ENCODE measurements around the gene SDK1.

- TF ChIP-seq, protein P1, sequence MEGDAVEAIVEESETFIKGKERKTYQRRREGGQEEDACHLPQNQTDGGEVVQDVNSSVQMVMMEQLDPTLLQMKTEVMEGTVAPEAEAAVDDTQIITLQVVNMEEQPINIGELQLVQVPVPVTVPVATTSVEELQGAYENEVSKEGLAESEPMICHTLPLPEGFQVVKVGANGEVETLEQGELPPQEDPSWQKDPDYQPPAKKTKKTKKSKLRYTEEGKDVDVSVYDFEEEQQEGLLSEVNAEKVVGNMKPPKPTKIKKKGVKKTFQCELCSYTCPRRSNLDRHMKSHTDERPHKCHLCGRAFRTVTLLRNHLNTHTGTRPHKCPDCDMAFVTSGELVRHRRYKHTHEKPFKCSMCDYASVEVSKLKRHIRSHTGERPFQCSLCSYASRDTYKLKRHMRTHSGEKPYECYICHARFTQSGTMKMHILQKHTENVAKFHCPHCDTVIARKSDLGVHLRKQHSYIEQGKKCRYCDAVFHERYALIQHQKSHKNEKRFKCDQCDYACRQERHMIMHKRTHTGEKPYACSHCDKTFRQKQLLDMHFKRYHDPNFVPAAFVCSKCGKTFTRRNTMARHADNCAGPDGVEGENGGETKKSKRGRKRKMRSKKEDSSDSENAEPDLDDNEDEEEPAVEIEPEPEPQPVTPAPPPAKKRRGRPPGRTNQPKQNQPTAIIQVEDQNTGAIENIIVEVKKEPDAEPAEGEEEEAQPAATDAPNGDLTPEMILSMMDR (IDR thresholded peaks at IDR 0.05): no peak
- no peak for TF ChIP-seq POLR2A (IDR thresholded peaks at IDR 0.05)
These were observed 470.9 kb downstream of the SDK1 start for GRCh38 chr7:3771906-3772305.
